Vagina (tissue), 2 donors: Measurements from ENCODE around the gene FEZF1.

Source experiments
- POLR2A ChIP-seq, 2 donors: fragments of 450-650 bp; IDR thresholded peaks; one replicate each; pipeline ENCODE4 v1.6.1; 2017; ENCODE audit warnings: antibody characterized with exemption in 2 of 2, mild to moderate bottlenecking in 2 of 2, moderate library complexity in 2 of 2
- POLR2AphosphoS5 ChIP-seq, 2 donors: sonication (generic); formaldehyde crosslinking; IDR thresholded peaks; one replicate each; pipeline ENCODE4 v1.9.0; 2017; ENCODE audit warnings: antibody characterized with exemption in 2 of 2, mild to moderate bottlenecking in 2 of 2, low read depth in 1 of 2; ENCODE audit not compliant: insufficient read depth in 1 of 2
- TF ChIP-seq, protein P1 (sequence below), 3 experiments: fragments of 450-650 bp in 2 of 3; fragments of 200-600 bp in 1 of 3; sonication (generic) in 1 of 3; IDR thresholded peaks; one replicate each; pipeline ENCODE4 v1.5.1; 2017 to 2019; ENCODE audit warnings: antibody characterized with exemption in 3 of 3, mild to moderate bottlenecking in 2 of 3, moderate library complexity in 2 of 3

DNA sequence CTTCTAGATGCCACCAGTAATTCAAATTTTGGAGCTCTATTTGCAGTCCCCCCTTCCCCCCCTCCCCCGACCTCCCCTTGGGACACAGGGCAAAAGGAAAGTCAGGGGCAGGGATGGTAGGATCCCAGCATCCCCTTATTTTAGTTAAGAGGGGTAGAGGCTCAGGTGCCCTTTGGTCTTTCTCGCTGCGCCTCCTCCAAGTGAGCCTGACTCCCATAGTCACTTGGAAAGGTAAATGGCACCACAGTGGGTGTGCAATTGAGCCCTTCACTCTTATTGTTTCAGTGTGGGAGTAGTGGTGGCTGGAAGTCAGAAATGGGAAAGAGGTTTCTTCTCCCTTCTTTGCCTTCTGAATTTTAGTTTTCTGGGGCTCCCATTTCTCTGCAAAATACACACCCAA, 8.2 kb upstream of the FEZF1 start:
- TF ChIP-seq, protein P1, sequence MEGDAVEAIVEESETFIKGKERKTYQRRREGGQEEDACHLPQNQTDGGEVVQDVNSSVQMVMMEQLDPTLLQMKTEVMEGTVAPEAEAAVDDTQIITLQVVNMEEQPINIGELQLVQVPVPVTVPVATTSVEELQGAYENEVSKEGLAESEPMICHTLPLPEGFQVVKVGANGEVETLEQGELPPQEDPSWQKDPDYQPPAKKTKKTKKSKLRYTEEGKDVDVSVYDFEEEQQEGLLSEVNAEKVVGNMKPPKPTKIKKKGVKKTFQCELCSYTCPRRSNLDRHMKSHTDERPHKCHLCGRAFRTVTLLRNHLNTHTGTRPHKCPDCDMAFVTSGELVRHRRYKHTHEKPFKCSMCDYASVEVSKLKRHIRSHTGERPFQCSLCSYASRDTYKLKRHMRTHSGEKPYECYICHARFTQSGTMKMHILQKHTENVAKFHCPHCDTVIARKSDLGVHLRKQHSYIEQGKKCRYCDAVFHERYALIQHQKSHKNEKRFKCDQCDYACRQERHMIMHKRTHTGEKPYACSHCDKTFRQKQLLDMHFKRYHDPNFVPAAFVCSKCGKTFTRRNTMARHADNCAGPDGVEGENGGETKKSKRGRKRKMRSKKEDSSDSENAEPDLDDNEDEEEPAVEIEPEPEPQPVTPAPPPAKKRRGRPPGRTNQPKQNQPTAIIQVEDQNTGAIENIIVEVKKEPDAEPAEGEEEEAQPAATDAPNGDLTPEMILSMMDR (IDR thresholded peaks at IDR 0.05), result no peak
- TF ChIP-seq POLR2A (IDR thresholded peaks at IDR 0.05), result no peak
- TF ChIP-seq POLR2AphosphoS5 (IDR thresholded peaks at IDR 0.05; ENCODE audit: insufficient read depth in 1 of 2, low read depth in 1 of 2), result no peak
